A172 (cell line): ENCODE results near the gene VAV3. TPM values are rescaled to one million over a fixed set of nuclear protein-coding genes. Genes with fewer than 3 reads are reported as not detected.
A peak's percentile ranks its signal among the peaks of the same experiment; 100 is the strongest.

ENCODE experiments used
- DNase-seq: peaks from one replicate; pipeline ENCODE4 v3.0.0-alpha.2; 2015; ENCODE audit warnings: low spot score
- total RNA-seq: library from RNA; depleted of rRNA; stranded (reverse); fragments of >200 nt; shearing (Covaris generic); gene quantifications from 2 replicates; pipeline ENCODE4 v1.2.3, GENCODE V29; 2014

The VAV3 gene
- total RNA-seq, 1 experiment from 2014 or later = 0.88 TPM

- DNase-seq = no peak
Measured at GRCh38 chr1:107590900-107591622, 373.9 kb downstream of the VAV3 start.

GRCh38 chr1:107590087-107590486 is 374.9 kb downstream of the VAV3 start:
- no peak for DNase-seq

GRCh38 chr1:107588321-107588720 is 376.7 kb downstream of the VAV3 start:
- DNase-seq = no peak

- DNase-seq = no peak
Measured at GRCh38 chr1:107575226-107575625, 389.8 kb downstream of the VAV3 start.

- no peak for DNase-seq
Measured at GRCh38 chr1:107574044-107574443, 390.9 kb downstream of the VAV3 start.

GRCh38 chr1:107572674-107573211 is 392.2 kb downstream of the VAV3 start:
- DNase-seq = peak; percentile 54

GRCh38 chr1:107570768-107571167 is 394.2 kb downstream of the VAV3 start:
- DNase-seq = no peak

- DNase-seq = no peak
Measured at GRCh38 chr1:107563441-107563840, 401.5 kb downstream of the VAV3 start.

- DNase-seq = peak; percentile 5
Measured at GRCh38 chr1:107559881-107560280, 405.1 kb downstream of the VAV3 start.

- no peak for DNase-seq
Measured at GRCh38 chr1:107557095-107557494, 407.9 kb downstream of the VAV3 start.

- no peak for DNase-seq
Measured at GRCh38 chr1:107555578-107555977, 409.4 kb downstream of the VAV3 start.

GRCh38 chr1:107552781-107553180 is 412.2 kb downstream of the VAV3 start:
- no peak for DNase-seq

GRCh38 chr1:107551456-107551855 is 413.5 kb downstream of the VAV3 start:
- no peak for DNase-seq

- DNase-seq = no peak
Measured at GRCh38 chr1:107550358-107550757, 414.6 kb downstream of the VAV3 start.

GRCh38 chr1:107549152-107549810 is 415.7 kb downstream of the VAV3 start:
- DNase-seq = no peak

GRCh38 chr1:107548276-107548675 is 416.7 kb downstream of the VAV3 start:
- no peak for DNase-seq

- no peak for DNase-seq
Measured at GRCh38 chr1:107547363-107548155, 417.4 kb downstream of the VAV3 start.

GRCh38 chr1:107546576-107546975 is 418.4 kb downstream of the VAV3 start:
- no peak for DNase-seq

- no peak for DNase-seq
Measured at GRCh38 chr1:107545879-107546278, 419.1 kb downstream of the VAV3 start.

GRCh38 chr1:107545056-107545577 is 419.9 kb downstream of the VAV3 start:
- no peak for DNase-seq

- no peak for DNase-seq
Measured at GRCh38 chr1:107544285-107544684, 420.7 kb downstream of the VAV3 start.

GRCh38 chr1:107541412-107541811 is 423.6 kb downstream of the VAV3 start:
- DNase-seq = no peak
